GM12892 (cell line): ENCODE data around the gene SRP9.
"Not testable (repeated sequence)": the region's sequence is repeated elsewhere in the genome, so short reads cannot be mapped to it uniquely, and the experiment has no call there.

Experiments
- DNase-seq: peaks from one replicate; pipeline ENCODE4 v3.0.0; 2011; ENCODE audit not compliant: insufficient read length
- FAIRE-seq: peaks from 2 replicates; lab custom pipeline; 2011; peaks lifted over from hg19 to GRCh38; lab: Jason Lieb, UNC
- POLR2A ChIP-seq: IDR thresholded peaks from 2 replicates; pipeline ENCODE4 v1.6.1; 2011; ENCODE audit warnings: low read depth, low read length, control low read depth
- POLR2AphosphoS5 ChIP-seq: IDR thresholded peaks from 2 replicates; pipeline ENCODE4 v1.6.1; 2011; ENCODE audit warnings: low read depth, low read length, control low read depth
- TAF1 ChIP-seq: IDR thresholded peaks from 2 replicates; pipeline ENCODE4 v1.6.1; 2011; ENCODE audit warnings: low read depth, mild to moderate bottlenecking, control low read depth, low read length, borderline replicate concordance

Gene SRP9

GRCh38 chr1:225745273-225745672, 32.4 kb upstream of the SRP9 start:
- FAIRE-seq (no peak), DNase-seq (no peak)

GRCh38 chr1:225746361-225747179, 31.1 kb upstream of the SRP9 start:
- DNase-seq (no peak), FAIRE-seq (no peak)
- TF ChIP-seq POLR2A (no peak), TAF1 (no peak)

More at GRCh38 chr1:225745273-225745672, 32.4 kb upstream of the SRP9 start:
- TF ChIP-seq POLR2AphosphoS5: no peak
- TF ChIP-seq POLR2A: no peak
- TF ChIP-seq TAF1: no peak

- no peak for FAIRE-seq
- TF ChIP-seq POLR2A: no peak
These were observed 30.1 kb upstream of the SRP9 start for GRCh38 chr1:225747566-225747965.

GRCh38 chr1:225748529-225748928, 29.1 kb upstream of the SRP9 start:
- no peak for FAIRE-seq
- TF ChIP-seq POLR2AphosphoS5: no peak
- no peak for TF ChIP-seq POLR2A
- no peak for TF ChIP-seq TAF1
- DNase-seq: no peak

More at GRCh38 chr1:225747566-225747965, 30.1 kb upstream of the SRP9 start:
- DNase-seq: no peak

- TF ChIP-seq POLR2A (no peak), TAF1 (no peak)
- FAIRE-seq (no peak), DNase-seq (no peak)
These were observed 27.9 kb upstream of the SRP9 start for GRCh38 chr1:225749706-225750105.

- no peak for DNase-seq
- TF ChIP-seq POLR2AphosphoS5 (no peak), TAF1 (no peak), POLR2A (no peak)
- FAIRE-seq: no peak
These were observed 27.2 kb upstream of the SRP9 start for GRCh38 chr1:225750420-225750819.

GRCh38 chr1:225750875-225751824, 26.5 kb upstream of the SRP9 start:
- DNase-seq: no peak
- no peak for FAIRE-seq
- no peak for TF ChIP-seq POLR2AphosphoS5
- no peak for TF ChIP-seq TAF1
- TF ChIP-seq POLR2A: no peak

- FAIRE-seq (no peak), DNase-seq (no peak)
- TF ChIP-seq POLR2A (no peak), POLR2AphosphoS5 (no peak), TAF1 (no peak)
These were observed 25.4 kb upstream of the SRP9 start for GRCh38 chr1:225752245-225752644.

GRCh38 chr1:225754940-225755641, 22.5 kb upstream of the SRP9 start:
- no peak for DNase-seq
- no peak for FAIRE-seq
- TF ChIP-seq POLR2AphosphoS5 (no peak), POLR2A (no peak), TAF1 (no peak)

GRCh38 chr1:225755671-225756319, 21.8 kb upstream of the SRP9 start:
- FAIRE-seq: no peak
- DNase-seq: no peak
- TF ChIP-seq TAF1 (no peak), POLR2AphosphoS5 (no peak), POLR2A (no peak)

GRCh38 chr1:225757927-225758656, 19.5 kb upstream of the SRP9 start:
- TF ChIP-seq POLR2AphosphoS5 (no peak), TAF1 (no peak), POLR2A (no peak)
- FAIRE-seq (no peak), DNase-seq (no peak)

GRCh38 chr1:225759972-225760371, 17.7 kb upstream of the SRP9 start:
- FAIRE-seq, DNase-seq: not testable (repeated sequence)
